Measurements from ENCODE around the gene MEI1.

DNA sequence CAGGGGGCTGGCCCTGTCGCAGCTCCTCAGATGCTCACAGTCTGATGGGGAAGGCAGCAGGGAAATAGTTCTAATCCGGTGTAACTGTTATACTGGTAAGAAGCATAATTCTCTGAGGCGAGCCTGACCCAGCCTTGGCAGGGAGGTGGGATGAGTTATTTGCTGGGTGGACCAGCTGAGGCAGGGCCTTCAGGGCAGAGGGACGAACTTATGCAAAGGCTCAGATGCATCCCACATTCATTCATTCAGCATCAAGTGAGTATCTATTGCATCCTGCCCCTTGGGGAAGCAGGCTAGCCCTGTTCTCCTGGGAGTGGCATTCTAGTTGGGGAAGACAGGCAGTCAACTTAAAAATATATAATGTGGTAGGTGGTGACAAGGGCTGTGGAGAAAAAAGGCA, 120.0 kb downstream of the MEI1 start:
- TF ChIP-seq, protein P1, sequence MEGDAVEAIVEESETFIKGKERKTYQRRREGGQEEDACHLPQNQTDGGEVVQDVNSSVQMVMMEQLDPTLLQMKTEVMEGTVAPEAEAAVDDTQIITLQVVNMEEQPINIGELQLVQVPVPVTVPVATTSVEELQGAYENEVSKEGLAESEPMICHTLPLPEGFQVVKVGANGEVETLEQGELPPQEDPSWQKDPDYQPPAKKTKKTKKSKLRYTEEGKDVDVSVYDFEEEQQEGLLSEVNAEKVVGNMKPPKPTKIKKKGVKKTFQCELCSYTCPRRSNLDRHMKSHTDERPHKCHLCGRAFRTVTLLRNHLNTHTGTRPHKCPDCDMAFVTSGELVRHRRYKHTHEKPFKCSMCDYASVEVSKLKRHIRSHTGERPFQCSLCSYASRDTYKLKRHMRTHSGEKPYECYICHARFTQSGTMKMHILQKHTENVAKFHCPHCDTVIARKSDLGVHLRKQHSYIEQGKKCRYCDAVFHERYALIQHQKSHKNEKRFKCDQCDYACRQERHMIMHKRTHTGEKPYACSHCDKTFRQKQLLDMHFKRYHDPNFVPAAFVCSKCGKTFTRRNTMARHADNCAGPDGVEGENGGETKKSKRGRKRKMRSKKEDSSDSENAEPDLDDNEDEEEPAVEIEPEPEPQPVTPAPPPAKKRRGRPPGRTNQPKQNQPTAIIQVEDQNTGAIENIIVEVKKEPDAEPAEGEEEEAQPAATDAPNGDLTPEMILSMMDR (IDR thresholded peaks at IDR 0.05; ENCODE audit: low read depth, low read length), result no peak
- no peak for TF ChIP-seq EZH2phosphoT487 (IDR thresholded peaks at IDR 0.05; ENCODE audit: low read depth)

Measured in OCI-LY3 (cell line).